Activated CD8-positive, alpha-beta memory T cell treated with anti-CD3 and anti-CD28 coated beads, Interleukin-2, amount 50 U/mL, for 1 hour (primary cell): Measurements from ENCODE around the gene MEF2A.
"Not testable (repeated sequence)": the region's sequence is repeated elsewhere in the genome, so short reads cannot be mapped to it uniquely, and the experiment has no call there.

Experiments
- DNase-seq: peaks from one replicate; pipeline ENCODE4 v3.0.0-alpha.2; 2020; ENCODE audit errors: extremely low read depth

The MEF2A gene

DNA sequence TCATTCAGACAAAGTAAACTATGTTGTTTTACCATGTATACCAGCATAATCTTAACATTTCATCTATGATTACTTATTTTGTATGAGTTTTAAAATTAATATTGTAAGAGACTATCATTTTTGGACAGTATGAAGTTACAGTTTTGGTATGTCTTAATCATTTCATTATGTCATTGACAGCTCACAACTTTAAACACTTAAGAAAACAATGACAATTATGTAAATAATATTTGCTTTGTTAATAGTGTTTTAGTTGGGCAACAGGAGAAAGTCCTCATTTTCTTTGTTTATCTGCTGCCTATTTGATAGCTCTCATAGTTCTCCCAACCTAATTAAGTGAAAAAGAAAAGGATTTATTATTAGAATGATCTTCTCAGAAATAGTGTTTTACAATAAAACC is 80.2 kb downstream of the MEF2A start:
- DNase-seq: no peak

DNA sequence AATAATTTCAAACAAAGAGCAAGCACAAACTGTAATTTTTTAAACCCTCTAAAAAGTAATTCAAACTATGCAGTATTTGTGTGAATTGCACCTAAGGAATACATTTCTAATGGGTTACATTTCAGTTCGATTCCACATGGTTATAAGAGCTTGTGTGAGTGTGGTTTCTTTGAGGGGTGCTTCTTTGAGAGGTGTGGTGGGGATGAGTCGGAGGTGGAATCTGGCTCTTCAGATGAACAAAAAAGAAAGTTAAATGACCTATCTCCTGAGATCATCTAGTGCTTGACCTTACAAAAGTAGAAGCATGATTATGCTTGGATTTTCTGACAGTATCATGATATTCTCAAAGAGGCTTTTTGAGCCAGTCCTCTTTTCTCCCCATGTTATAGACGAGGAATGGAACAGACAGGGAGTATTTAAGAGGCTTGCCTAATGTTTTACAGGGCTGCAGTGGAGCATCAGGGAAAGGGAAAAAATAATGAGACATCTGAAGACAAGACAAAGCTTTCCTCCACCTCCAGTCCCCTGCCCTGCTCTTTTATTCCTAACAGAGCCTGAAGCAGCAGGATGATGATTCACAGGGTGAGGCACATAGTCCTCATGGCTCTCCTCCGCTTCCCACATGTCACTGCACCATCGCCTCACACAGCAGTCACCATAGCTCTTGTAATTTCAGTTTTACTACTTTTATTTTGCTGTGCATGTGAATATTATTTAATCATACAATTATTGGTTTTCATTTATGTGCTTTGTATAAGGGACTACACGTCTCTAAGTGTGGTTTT is 85.4 kb downstream of the MEF2A start:
- no peak for DNase-seq

DNA sequence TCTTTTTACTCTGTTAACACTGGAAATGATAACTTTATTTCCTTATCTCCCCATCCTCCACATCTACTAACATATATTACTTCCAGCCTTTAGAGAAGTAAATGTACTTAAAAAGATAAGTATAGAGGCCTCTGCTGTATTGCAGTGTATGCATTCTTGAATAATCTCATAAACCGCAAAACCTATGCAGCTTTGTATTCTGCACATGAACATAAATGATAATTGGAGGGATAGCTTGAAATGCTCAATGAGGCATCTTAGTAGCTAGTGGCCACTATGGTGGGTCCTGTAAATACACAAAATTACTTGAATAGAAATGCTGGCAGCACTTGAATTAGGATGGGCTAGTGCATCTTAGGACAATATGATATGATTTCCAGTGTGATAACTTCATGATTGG is 90.4 kb downstream of the MEF2A start:
- DNase-seq: no peak

DNA sequence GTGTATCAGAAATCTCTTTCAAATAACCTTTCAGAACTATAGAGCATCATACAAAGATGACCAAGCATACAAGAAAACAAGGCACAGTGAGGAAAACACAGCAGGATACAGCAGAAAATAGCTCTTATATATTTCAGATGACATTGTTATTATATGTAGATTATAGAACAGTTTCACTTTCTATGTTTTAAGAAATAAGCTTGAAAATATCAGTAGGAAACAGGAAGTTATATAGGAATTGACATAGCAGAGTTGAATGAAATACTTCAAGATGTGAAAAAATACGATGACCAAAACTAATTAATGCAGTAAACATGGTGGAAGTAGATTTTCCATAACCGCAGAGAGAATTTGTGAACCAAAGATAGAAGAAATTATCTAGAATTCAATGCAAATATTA is 92.2 kb downstream of the MEF2A start:
- DNase-seq: no peak

DNA sequence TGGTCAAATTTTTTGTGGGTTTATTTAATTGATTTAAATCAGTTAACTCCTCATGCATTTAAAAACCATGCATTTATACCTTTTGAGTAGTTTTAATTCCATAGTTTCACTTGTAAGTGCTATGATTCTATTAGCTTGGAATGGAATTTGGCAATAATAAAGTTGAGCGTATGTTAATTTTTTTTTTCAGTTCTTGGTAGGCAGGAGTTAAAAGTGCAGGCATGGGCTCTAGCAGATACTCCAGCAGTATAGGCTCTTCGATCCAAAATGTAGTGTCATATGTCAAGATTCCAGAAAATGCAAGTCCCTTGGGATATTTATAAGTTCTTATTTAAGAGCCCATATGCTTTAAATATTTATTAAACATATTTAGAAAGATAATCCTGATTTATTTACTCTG is 97.1 kb downstream of the MEF2A start:
- DNase-seq: no peak

DNA sequence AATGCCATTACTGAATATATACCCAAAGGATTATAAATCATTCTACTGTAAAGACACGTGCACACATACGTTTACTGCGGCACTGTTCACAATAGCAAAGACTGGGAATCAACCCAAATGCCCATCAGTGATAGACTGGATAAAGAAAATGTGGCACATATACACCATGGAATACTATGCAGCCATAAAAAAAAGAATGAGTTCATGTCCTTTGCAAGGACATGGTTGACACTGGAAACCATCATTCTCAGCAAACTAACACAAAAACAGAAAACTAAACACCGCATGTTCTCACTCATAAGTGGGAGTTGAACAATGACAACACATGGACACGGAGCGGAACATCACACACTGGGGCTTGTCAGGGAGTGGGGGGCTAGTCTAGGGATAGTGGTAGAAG is 100.3 kb downstream of the MEF2A start:
- DNase-seq: not testable (repeated sequence)

DNA sequence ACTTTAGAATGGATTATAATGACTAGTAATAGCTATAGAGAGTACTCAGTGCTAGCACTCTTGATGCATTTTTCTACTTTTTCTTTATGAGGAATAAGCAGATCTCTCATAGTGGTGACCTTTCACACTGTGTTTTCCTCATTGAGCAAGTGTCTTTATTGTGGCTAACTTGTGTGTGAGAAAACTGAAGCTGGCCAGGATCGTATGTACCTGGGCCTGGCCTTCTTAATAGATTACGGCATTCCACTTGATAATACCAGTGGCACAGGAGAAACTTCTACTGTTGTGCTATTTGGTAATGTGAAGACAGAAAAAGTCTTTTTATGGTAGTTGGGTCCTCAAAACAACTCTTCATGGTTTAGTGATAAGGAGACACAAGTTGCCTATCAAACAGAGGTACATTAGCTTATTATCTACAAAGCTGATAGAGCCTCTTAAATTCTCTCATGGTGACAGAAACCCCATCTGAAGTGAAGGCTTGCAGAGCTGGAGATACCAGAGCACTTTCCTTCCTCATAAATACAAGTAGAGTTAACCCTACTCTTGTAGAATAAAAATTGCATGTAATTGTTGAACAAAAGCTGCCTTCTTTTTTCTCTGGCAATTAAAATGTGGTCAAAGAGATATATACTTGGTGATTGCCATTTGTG is 102.9 kb downstream of the MEF2A start:
- no peak for DNase-seq

DNA sequence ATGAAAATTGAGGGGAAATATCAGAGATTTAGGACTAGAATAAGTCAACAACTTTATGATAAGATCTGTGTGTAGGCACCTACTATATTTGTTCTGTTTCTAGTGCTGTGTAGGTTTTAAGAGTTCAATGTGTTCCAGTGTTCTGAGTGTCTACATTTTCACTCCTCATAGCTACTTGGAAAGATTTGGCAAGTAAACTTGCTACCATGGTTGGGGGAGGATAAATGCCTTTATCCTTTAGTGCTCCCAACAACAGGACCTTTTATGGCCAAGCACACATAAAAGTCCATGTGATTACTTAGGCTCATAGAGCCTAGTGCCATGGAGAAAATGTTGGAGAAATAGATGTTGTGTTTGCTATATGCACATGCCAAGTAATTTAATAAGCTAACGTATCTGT is 103.5 kb downstream of the MEF2A start:
- DNase-seq: no peak

DNA sequence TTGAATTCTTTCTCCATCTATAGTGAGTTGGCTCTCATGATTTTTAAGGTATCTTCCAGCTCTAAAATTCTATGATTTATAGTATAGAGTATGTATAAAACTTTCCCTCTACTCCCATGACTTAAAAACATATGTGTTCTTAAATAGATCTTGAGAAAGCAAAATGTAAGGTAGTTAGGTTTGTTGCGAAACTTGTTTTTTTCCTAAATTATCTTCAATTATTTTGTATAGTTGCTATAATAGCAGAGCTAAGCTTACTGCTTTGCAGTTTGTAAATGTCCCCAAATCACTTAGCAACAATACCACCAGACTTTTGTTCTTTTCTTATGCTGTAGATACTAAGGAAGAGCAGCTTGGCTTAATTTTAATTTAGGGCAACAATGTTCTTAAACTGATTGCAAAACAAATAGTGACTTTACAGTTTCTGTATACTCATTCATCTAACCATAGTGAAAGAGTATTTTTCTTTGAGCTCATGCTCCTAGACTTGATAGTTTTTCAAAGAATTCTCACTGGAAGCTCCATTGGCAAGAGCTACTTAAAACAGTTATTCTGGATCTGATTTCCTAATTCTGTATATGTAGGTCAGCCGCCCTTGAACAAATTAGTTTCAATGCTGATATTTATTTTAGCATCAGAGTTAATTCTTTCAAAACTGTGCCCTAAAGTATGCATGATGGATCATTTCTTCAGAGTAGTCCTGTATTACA is 106.3 kb downstream of the MEF2A start:
- no peak for DNase-seq

DNA sequence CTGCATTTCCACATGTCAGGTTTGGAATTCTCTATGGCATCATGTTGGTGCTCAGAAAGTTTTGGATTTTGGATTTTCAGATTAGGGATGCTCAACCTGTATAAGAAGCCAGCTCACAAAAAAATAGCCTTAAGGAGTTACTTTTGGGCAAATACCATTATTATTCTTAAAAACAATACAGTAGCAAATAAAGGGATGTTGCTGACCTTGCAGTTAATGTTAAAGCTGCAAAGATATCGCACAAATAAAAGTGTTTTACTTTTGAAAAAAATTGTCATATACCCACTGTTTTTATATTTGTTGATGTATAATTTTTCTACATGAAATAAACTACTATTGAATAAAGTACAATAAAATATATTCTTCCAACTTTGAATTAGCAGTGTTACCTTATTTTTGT is 107.3 kb downstream of the MEF2A start:
- DNase-seq: no peak

DNA sequence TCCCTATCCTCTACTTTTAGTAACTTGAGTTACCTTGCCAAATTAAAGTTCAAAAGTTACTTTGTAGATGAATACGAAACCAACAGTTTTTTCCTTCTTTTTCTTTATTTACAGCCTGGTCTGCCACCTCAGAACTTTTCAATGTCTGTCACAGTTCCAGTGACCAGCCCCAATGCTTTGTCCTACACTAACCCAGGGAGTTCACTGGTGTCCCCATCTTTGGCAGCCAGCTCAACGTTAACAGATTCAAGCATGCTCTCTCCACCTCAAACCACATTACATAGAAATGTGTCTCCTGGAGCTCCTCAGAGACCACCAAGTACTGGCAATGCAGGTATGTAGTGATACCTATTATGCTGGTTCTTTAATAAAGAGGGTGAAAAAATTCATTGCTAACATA is 108.5 kb downstream of the MEF2A start:
- no peak for DNase-seq

DNA sequence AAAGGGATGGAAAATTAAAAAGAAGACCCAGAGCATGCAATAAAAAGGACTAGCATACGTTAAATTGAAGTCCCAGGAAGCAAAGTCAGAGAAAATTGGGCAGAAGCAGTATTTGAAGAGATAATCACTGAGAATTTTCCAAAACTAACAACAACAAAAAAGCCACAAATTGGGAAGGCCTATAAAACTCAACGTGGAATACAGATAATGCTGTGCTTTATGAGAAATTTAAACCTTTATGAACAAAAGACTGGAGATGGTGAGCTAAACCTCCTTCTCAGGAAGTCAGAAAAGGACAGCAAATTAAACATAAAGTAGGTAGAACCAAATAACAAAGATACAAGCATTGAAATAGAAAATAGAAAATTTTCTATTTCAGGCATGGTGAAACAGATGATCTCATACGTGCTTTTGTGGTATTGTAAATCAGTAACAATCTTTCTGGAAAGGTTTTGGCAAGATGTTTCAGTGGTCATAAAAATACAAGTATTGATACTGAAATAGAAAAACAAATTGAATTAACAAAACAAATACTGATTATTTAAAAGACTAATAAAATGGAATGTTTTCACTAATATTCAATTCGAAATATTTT is 111.9 kb downstream of the MEF2A start:
- no peak for DNase-seq

DNA sequence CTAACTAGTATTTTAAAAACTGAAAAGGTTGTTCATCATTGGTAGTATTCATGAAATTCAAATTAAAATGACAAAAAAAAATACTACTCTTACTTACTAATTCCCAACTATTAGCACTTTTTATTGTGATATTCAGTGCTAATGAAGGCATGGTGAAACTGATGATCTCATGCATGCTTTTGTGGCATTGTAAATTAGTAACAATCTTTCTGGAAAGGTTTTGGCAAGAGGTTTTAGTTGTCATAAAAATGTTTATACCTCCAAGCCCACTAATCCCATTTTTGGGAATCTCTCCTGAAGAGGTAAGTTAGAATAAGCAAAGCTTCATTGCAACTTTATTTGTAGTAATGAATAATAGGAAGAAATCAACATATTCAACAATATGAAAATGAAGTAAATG is 114.5 kb downstream of the MEF2A start:
- no peak for DNase-seq

DNA sequence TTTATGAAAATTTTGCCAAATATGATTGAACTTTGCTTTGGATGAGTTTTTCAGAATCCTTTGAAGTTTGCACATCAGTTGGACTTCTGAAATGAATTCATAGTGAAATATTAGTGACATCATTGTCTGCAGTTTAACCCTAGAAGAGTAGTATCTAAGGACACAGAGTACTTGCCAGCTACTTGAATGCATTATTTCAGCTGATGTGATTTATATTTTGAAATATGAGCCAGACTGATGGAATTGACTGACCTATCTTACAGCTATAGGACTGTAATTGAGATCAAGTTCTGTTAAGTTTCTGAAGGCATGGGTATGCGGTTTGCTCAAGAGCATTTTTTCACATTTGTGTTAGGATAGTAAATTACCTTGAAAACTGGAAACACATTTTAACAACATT is 116.2 kb downstream of the MEF2A start:
- no peak for DNase-seq

DNA sequence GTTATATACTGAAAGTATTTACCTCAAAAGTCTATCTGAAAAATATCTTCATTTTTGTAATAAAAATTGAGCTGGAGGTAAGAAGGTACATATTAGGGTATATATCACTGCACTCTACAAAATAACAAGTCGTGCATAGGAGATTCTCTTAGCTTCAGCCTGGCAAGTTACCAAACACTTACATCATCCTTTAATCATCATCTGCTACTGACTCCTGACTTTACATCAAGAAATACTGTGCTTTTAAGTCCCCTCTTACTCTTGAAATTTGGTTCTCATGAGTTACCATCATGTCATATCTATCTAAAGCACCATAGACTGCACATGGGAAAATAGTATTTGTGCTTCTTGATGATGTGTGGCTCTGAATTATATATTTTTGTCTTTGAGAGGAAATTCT is 116.7 kb downstream of the MEF2A start:
- no peak for DNase-seq

DNA sequence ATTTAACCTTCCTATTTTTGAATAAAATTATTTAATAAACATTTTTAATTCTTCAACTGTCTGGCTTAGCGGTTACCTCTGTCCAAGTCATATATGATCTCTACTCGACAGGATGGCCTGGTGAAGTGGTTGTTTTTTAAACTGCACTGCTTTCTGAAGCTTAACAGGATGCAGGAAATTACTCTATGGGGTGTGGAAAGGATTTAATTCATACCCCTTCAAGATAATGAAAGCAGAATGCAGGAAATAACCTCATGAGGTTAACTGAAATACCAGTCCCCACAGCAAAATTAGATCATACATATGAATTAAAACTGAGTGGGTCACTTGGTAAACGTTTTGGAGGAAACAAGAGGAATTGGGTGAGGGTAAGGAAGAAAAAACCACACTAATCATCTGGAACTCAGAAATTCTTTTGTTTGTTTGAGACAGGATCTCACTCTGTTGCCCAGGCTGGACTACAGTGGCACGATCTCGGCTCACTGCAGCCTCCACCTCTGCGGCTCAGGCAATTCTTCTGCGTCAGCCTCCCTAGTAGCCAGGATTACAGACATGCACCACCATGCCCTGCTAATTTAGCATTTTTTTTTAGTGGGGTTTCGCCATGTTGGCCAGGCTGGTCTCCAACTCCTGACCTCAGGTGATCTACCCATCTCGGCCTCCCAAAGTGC is 117.4 kb downstream of the MEF2A start:
- DNase-seq: no peak

DNA sequence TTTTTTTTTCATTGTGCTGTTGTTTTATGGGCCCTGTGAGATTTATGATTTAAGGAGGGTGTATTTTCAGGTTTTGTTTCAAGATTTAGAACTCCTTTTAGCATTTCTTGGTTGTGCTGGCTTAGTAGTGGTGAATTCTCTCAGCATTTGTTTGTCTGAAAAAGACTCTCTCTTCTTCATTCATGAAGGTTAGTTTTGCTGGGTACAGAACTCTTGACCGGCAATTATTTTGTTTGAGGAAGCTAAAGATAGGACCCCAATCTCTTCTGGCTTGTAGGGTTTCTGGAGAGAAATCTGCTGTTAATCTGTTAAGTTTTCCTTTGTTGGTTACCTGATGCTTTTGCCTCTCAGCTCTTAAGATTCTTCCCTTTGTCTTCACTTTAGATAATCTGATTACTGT is 120.5 kb downstream of the MEF2A start:
- no peak for DNase-seq

DNA sequence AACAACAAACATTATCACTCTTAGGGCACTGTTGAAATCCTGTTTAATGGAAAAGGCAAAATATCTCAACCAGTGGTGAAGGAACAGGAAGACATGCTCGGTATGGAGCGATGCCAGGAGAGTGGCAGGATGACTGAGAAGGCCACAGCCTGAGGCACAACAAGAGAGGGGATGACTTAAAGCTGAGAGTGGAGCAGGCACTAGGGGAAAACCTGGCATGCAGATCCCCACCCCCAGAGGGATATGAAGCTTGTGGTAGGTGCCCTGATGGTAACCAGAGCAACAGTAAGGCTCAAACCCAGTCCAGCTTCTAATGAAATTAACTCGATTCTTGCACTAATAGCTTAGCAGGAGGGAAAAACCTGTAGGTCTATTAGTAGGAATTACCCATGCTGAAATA is 127.0 kb downstream of the MEF2A start:
- DNase-seq: no peak

DNA sequence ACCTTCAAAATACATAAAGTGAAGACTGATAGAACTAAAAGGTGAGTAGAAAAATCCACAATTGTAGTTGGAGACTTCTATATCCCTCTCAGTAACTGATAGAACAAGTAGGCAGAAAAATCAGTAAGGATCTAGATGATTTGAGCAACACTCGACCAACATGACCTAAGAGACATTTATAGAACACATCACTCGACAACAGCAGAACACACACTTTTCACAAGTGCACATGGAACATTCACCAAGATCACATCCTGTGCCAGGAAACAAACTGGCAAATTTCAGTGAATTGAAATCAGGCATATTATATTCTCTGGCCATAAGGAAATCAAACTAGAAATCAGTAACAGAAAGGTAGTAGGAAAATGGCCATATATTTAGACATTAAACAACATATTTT is 130.3 kb downstream of the MEF2A start:
- DNase-seq: no peak

DNA sequence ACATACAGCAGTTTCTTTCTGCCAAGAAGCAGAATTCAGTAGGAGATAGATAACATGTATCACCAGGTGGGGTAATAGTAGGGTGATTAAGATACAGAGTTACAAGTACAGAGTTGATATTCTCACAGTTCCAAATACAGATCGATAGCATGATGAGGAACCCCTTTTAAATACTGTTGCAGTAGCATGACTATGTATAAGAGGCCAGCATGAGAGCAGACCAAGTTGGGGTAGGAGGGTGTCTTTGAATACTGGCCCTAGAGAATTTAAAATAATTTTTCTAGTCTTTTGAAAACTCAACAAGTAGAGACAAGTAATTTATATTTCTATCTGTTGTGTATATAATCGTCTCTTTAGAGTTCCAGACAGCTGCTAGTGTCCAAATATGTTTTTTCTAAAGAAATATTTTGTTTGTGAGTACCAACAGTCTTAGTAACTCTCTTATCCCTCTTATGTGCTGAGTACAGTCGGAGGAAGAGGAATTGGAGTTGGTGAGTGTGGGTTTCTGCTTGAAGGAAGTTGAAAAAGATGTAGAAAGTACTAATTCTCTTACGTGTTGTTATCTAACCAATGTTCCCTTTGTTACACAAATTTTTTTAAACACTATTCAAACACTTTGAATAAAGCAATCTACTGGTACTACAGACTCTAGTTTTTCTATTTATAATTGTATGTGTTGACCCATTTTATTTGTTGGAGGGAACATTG is 137.3 kb downstream of the MEF2A start:
- DNase-seq: no peak

DNA sequence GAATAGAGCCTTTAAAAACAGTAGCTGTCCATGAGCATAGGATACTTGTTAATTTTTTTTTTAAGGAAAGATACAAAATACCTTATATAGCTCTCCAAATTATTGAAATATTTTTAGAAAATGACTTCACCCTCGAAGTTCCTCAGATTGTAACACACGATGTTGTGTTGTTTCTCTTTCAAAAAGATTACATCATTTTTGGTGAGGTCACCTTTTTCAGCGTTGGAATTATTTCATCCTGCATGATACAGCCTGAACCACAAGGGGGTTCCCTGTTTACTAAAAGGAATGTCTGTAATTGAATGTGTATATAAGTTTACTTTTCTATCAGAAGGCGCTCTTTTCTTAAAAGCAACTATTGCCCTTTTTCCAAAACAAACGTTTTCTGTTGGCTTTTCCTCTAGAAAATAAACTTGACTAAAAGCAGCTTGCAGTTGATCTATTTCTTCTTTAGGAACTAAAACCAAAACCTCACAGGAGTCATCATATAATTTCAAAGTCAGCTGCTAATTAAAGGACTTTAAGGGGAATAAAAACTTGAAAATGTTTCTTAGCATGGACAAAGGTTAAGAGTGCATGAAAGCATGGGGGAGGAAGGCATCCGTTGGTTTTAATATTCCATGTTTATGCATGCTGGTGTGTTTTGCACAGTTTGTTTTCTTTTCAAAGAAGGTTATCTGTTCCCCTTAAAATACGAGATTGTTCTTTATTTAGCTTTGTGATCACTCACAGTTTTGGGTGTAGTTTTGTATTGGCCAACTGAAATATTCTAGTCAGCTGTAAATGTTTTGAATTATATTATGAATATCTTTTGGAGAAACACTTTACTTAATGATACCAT is 138.0 kb downstream of the MEF2A start:
- no peak for DNase-seq
